T-helper 1 cell (primary cell): ENCODE results near the gene DNAJB4.
A peak's percentile ranks its signal among the peaks of the same experiment; 100 is the strongest.
"Not testable (repeated sequence)": the region's sequence is repeated elsewhere in the genome, so short reads cannot be mapped to it uniquely, and the experiment has no call there.

Experiments used
- DNase-seq, 5 donors: peaks; one replicate each; pipeline ENCODE4 v3.0.0-alpha.2; 2012 to 2020

Gene DNAJB4

DNA sequence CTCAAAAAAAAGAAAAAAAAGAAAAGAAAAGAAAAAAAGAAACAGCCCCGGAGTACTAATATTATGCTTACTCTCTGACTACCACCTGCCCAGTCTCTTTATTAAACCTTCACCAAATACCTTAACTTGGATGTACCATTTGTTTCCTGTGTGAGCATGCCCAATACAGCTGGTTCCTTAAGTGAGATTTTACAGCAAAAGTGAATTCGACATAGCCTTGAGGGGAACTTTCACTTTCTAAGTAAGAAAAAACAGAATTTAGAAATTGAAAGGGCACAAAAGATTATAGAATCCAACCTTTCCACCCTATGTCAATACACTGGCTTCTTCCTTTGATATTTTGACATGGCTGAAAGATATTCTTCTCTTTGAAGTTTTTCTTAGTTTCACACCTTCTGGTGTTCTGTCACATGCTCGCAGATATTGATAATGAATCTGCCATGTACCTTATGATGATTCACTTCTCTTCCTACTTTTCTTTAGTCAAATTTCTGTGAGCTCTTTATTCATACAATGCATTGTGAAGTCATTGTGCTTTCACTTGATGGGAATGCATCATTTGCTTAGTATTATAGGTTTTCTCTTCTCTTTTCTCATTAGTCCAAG is 35.8 kb downstream of the DNAJB4 start:
- DNase-seq, result no peak

GRCh38 chr1:78043436-78043835 is 38.7 kb downstream of the DNAJB4 start:
- DNase-seq, result no peak

DNA sequence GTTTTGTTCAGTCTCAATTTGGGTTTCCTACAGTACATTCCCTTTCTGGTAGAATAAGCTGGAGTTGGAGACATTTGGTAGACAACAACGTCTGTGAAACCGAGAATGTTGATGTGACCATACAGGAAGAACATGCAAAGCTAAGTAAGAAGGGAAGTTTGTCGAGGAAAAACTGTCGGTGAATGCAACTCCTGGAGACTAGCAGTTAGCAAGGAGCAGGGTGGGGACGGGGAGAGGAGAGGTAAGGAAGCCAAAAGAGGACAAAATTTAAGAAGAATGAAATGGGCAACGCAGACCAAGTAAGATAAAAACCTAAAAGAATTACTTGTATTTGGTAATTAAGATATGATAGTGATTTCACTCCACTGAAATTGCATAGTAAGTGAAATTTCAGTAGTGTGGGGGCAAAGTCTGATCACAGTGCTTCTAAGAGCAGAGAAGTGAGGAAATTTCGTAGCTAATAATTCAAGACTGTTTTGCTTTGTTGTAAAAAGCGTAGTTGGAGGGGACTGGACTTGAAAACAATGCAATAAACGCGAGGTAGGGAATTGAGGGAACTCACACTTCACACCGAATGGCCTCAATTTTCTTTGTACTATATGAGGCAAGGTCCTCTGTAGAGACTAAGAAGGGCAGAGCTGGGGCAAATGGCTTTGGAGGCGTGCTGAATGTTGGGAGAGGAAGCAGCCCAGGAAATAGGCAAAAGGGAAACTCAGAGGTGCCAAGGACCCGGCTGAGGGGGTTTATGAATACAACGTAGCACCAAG is 40.2 kb downstream of the DNAJB4 start:
- no peak for DNase-seq

- no peak for DNase-seq
Measured at GRCh38 chr1:78045563-78045925, 40.8 kb downstream of the DNAJB4 start.

DNA sequence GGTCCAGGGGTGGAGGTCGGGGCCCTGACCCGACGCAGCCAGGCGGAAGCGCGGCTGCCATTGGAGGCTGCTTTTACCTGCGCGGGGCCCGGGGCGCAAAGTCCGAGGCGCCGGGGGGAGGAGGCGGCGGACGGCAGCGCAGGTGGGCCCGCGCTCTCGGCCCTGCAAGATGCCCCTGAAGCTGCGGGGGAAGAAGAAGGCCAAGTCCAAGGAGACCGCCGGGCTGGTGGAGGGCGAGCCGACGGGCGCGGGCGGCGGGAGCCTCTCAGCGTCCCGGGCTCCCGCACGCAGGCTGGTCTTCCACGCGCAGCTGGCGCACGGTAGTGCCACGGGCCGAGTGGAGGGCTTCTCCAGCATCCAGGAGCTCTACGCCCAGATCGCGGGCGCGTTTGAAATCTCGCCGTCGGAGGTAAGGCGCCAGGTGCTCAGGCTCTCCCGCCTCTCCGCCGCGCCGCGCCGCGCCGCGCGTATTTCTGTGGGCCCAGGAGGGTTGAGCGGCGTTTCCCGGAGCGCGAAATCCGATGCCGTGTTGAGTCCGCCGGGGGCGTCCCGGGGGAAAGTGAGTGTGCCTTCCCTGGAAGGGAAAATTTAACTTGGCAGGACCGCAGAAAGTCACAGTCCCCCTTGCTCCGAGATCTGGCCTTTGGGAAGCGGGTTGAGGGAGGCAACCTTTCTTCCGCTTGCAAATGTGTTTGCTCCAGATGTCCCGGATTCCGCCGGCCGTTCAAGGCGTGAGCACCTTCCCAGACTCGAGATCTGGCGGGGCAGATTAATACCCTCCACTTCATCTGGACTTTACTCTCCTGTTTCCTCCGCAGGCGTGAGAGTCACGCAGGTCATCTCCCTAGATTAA is 41.4 kb downstream of the DNAJB4 start, which contains the start of gene GIPC2:
Gene GIPC2, plus strand, starts transcription at position 41 of the 853 bp plus-strand sequence. Its CDS starts 129 bp downstream, at position 170.
- DNase-seq, result peak in 1 of 5 donors; percentile 2

DNA sequence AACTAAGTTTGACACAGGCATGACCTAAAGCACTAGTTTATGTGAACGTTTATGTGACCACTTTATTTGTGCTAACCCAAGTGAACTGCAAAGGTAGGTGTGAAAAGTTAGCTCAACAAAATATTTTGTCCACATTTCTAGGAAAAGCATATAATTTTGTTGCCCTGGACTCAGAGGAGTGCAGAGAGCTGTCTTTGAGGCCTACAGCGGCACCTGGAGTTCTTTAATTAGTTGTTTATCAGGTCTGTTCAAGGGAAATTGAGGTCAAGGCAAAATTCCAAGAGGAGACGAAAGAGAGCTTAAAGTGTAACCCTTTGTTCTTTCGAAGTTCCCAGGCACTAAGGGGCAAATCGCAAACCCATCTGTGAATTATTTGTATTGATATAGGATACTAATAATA is 42.4 kb downstream of the DNAJB4 start:
- DNase-seq, result no peak

GRCh38 chr1:78047631-78048030 is 42.9 kb downstream of the DNAJB4 start:
- no peak for DNase-seq

GRCh38 chr1:78048446-78048845 is 43.7 kb downstream of the DNAJB4 start:
- no peak for DNase-seq

GRCh38 chr1:78049396-78049795 is 44.7 kb downstream of the DNAJB4 start:
- DNase-seq, result no peak

GRCh38 chr1:78051005-78051404 is 46.3 kb downstream of the DNAJB4 start:
- no peak for DNase-seq

- no peak for DNase-seq
Measured at GRCh38 chr1:78052685-78053405, 48.1 kb downstream of the DNAJB4 start.

DNA sequence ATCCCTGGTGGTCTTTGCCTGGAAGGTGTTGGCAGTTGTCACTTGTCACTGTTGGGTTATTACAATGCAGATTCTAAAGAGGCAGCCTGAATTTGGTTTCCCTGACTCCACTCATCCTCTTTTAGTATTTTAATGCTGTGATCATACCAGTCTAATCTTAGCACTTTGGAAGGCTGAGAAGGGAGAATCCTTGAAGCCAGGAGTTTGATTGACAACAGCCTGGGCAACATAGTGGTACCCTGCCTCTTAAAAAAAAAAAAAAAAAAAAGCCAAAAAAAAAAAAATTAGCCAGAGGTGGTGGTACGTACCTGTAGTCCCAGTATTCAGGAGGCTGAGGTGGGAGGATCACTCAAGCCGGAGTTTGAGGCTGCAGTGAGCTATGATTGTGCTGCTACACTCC is 48.8 kb downstream of the DNAJB4 start:
- no peak for DNase-seq

- DNase-seq, result no peak
Measured at GRCh38 chr1:78054559-78054958, 49.8 kb downstream of the DNAJB4 start.

DNA sequence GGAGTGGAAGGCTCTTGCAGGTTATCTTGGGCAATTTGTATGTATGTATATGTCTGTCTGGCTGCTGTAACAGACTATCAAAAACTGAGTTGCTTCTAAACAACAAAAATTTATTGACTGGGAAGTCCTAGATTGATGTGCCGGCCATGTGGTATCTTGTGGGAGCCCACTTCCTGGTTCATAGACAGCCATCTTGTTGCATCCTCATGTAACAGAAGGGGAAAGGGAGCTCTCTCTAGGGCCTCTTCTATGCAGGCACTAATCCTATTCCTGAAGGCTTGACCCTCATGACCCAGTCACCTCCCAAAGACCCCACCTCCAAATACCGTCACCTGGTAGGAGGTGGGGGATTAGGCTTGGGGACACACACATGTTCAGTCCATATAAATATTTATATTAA is 50.2 kb downstream of the DNAJB4 start:
- DNase-seq, result no peak

DNA sequence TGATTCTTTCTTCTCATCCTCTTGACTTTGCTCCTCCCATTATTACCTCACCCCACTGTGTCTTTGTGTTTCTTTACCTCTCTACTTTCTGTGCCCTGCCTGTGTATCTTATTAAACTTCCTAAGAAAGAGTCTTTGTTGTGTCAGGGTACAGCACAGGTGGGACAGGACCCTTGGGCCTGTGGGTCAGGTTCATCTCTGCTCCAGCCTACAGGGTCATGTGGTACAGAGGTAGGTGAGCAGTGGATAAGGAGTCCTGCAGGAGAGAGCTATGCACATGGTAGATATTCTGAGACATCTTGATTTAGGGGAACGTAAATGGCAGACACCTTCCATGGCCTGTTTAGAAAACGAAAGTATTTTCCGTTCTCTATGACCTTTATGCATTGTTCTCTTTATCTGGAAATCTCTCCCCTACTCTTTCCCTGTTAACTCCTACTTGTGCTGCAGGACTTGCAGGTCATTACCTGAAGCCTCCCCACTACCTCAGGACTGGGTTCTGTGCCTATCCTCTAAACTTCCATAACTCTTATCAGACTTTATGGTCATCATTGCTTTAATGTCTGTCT is 50.9 kb downstream of the DNAJB4 start:
- DNase-seq, result no peak

DNA sequence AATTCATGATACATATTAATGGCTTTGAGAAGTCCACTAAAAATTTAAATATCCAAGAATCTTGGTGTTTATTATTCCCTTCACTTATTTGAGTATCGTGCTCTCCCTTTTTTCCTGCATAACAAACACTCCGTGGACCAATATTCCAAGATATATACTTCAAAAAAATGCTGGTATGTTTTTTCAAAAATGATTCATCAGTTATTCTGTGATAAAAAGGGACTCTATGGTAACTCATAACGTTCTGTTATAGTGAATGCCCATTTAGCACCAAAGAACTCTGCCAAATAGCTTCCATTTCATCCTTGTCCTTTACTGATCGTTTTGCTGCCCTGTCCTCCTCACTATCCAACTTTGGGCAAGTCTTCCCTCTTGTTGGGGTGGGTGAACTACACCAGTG is 53.9 kb downstream of the DNAJB4 start:
- no peak for DNase-seq

- no peak for DNase-seq
Measured at GRCh38 chr1:78060857-78061563, 56.3 kb downstream of the DNAJB4 start.

GRCh38 chr1:78061825-78062523 is 57.2 kb downstream of the DNAJB4 start:
- no peak for DNase-seq

DNA sequence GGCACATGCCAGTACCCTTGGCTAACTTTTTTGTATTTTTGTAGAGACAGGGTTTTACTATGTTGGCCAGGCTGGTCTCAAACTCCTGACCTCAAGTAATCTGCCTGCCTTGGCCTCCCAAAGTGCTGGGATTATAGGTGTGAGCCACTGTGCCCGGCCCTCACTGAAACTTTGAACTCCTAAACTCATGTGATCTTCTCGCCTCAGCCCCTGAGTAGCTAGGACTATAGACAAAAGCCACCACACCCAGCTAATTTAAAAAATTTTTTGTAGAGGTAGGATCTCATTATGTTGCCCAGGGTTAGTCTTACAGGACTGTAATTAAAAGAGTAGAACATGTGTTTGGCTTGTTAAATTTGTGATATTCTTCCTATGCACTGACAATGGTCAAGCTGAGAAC is 60.1 kb downstream of the DNAJB4 start:
- DNase-seq, result not testable (repeated sequence)
